HepG2 (cell line): ENCODE measurements around the gene DTNB. TPM values are rescaled to one million over a fixed set of nuclear protein-coding genes. Genes with fewer than 3 reads are reported as not detected.
A peak's percentile ranks its signal among the peaks of the same experiment; 100 is the strongest.

Experiments
- HNF1A ChIP-seq, 2 experiments: sonication (generic) in 1 of 2; formaldehyde crosslinking in 1 of 2; IDR thresholded peaks; 2 replicates each; pipeline versions ENCODE4 v1.4.0 to v1.6.1; 2016 to 2020; ENCODE audit warnings: borderline replicate concordance in 1 of 2, low read depth in 1 of 2, mild to moderate bottlenecking in 1 of 2, missing genetic modification reagents in 1 of 2
- KDM5B ChIP-seq: sonication (generic); formaldehyde crosslinking; IDR thresholded peaks from 2 replicates; pipeline ENCODE4 v1.4.0; 2020; ENCODE audit warnings: missing genetic modification reagents, mild to moderate bottlenecking, borderline replicate concordance
- NFKB2 ChIP-seq: sonication (generic); formaldehyde crosslinking; IDR thresholded peaks from 2 replicates; pipeline ENCODE4 v1.4.0; 2020; ENCODE audit warnings: missing genetic modification reagents, borderline replicate concordance
- NFYB ChIP-seq: sonication (generic); formaldehyde crosslinking; IDR thresholded peaks from 2 replicates; pipeline ENCODE4 v1.4.0; 2020; ENCODE audit warnings: missing genetic modification reagents
- NPAS2 ChIP-seq: sonication (generic); formaldehyde crosslinking; IDR thresholded peaks from 2 replicates; pipeline ENCODE4 v1.8.0; 2022; ENCODE audit warnings: mild to moderate bottlenecking, missing genetic modification reagents, borderline replicate concordance
- POLR2AphosphoS5 ChIP-seq: IDR thresholded peaks from 2 replicates; pipeline ENCODE4 v1.6.1; 2012; ENCODE audit warnings: low read depth, low read length
- SOX6 ChIP-seq, 2 experiments: fragments of 450-650 bp in 1 of 2; sonication (generic) in 1 of 2; formaldehyde crosslinking in 1 of 2; IDR thresholded peaks; 2 replicates each; pipeline versions ENCODE4 v1.4.0 to v1.6.1; 2017 to 2020; ENCODE audit warnings: antibody characterized with exemption in 1 of 2, mild to moderate bottlenecking in 1 of 2, missing genetic modification reagents in 1 of 2
- STAT6 ChIP-seq: sonication (generic); formaldehyde crosslinking; IDR thresholded peaks from 2 replicates; pipeline ENCODE4 v1.4.0; 2020; ENCODE audit warnings: missing genetic modification reagents, mild to moderate bottlenecking, borderline replicate concordance
- ZNF280D ChIP-seq: sonication (generic); formaldehyde crosslinking; IDR thresholded peaks from 2 replicates; pipeline ENCODE4 v1.5.1; 2020; ENCODE audit warnings: mild to moderate bottlenecking, missing genetic modification reagents
- ZNF326 ChIP-seq: sonication (generic); formaldehyde crosslinking; IDR thresholded peaks from 2 replicates; pipeline ENCODE4 v1.4.0; 2020; ENCODE audit warnings: missing genetic modification reagents, borderline replicate concordance
- ZNF761 ChIP-seq: sonication (generic); formaldehyde crosslinking; conservative IDR thresholded peaks from 2 replicates; pipeline ENCODE4 v1.4.0; 2020; ENCODE audit warnings: mild to moderate bottlenecking, missing genetic modification reagents
- ZNF780A ChIP-seq: sonication (generic); formaldehyde crosslinking; IDR thresholded peaks from 2 replicates; pipeline ENCODE4 v1.8.0; 2022; ENCODE audit warnings: mild to moderate bottlenecking, missing genetic modification reagents, moderate library complexity
- polyA plus RNA-seq, 8 experiments: library from polyadenylated mRNA; depleted of rRNA in 3 of 8; stranded (reverse) in 7 of 8; unstranded in 1 of 8; fragments of >200 nt; fragmentation: Illumina TruSeq in 4 of 8; extraction: Trizol in 4 of 8; gene quantifications; 2 replicates each; pipeline versions ENCODE4 v1.2.1 to v1.2.3, GENCODE V29; 2011 to 2016; ENCODE audit warnings: low read depth in 4 of 8, missing spikeins in 1 of 8, mixed read lengths in 1 of 8; ENCODE audit not compliant: insufficient read depth in 1 of 8
- total RNA-seq, 5 experiments: library from RNA; depleted of rRNA; stranded (reverse); fragments of >200 nt; fragmentation: Illumina TruSeq; extraction: Trizol; gene quantifications; 2 replicates each; pipeline ENCODE4 v1.2.3, GENCODE V29; 2016; ENCODE audit warnings: low read depth in 1 of 5

DTNB gene
- total and polyA plus RNA-seq, 2 of the 13 experiments (the other 11 are each of a cell fraction or from before 2014, with no cell fraction given), result 14.4 to 23.9 TPM

- TF ChIP-seq HNF1A (IDR thresholded peaks at IDR 0.05; ENCODE audit: low read depth), result no peak
- TF ChIP-seq HNF1A (CRISPR knock-in tag; IDR thresholded peaks at IDR 0.05; ENCODE audit: borderline replicate concordance), result no peak
- no peak for TF ChIP-seq ZNF326 (CRISPR knock-in tag)
- TF ChIP-seq NPAS2 (CRISPR knock-in tag), result no peak
- TF ChIP-seq KDM5B (CRISPR knock-in tag), result peak; percentile 79; the same call in 1 of the 2 replicates
- TF ChIP-seq ZNF280D (CRISPR knock-in tag), result peak; percentile 73; the same call in 1 of the 2 replicates
- TF ChIP-seq ZNF780A (CRISPR knock-in tag), result no peak
- no peak for TF ChIP-seq STAT6
- TF ChIP-seq SOX6 (IDR thresholded peaks at IDR 0.05), result no peak
- TF ChIP-seq SOX6 (CRISPR knock-in tag; IDR thresholded peaks at IDR 0.05), result no peak
- peak; percentile 84 for TF ChIP-seq NFKB2 (CRISPR knock-in tag)
- no peak for TF ChIP-seq NFYB (CRISPR knock-in tag)
- TF ChIP-seq POLR2AphosphoS5, result peak; percentile 38; the same call in 1 of the 2 replicates
- no peak for TF ChIP-seq ZNF761
These were observed at the start of gene DTNB (continued) for GRCh38 chr2:25673300-25674076.
